IPS-NIHi11 (cell line): Measurements from ENCODE around the gene MSI2.

Experiments
- DNase-seq: peaks from one replicate; pipeline ENCODE4 v3.0.0; 2012; ENCODE audit warnings: mixed read lengths, low spot score

The MSI2 gene

GRCh38 chr17:57395721-57396321 lies 139.5 kb downstream of the MSI2 start:
- DNase-seq = no peak

DNA sequence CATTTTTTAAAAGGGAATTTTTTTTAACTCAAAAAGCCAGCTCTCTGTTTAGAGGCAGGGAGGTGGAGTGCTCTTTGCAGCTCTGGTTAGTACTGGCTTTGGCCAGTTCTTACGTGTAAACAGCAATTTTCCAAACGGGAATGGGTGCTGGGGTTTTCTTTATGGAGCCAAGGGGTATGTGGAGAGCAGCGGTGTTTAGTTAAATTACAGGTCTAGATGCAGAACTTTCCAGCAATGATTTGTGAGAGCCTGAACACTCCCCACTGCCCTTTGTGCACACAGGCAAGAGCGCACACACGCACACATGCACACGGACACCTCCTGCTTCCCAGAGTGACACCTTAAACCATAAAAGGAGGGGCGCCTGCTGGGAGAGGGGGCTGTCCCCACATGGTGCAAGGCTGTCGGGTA lies 140.2 kb downstream of the MSI2 start:
- DNase-seq = no peak

- no peak for DNase-seq
Measured at GRCh38 chr17:57397402-57397801, 141.1 kb downstream of the MSI2 start.

DNA sequence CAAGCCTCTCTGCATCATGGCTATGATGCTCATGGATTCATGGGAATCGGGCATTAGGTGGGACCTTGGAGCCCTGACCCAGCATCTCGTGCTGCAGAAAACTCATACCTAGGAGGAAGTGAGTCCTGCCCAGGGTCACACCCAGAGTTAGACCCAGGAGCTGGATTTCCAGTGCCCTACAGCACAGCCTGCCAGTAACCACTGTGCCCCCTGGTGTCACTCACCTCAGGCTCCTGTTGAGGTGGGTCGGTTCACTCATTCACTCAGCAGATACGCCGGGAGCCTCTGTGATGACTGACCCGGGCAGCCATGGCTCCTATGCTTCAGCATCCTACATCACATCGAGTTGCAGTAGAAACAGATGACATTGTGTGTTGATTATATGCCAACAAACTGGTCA lies 143.4 kb downstream of the MSI2 start:
- no peak for DNase-seq

DNA sequence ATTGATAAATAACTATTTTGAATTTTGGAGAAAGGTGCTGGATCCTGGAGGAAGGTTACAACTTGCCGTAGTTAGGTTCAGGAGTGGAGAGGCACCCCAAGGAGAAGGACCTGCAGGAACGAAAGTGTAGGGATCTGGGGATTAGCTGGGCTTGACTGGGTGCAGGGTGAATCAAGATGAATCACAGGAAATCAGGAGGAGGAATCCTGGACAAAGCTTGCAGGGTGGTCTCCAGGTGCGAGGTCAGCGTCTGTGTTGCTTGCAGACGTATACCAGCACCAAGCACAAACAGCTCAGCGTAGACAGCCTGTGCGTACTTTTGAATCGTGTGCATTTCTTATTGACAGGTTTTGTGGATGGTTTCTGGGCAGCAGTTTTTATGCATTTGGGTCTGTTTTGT lies 144.3 kb downstream of the MSI2 start:
- no peak for DNase-seq

DNA sequence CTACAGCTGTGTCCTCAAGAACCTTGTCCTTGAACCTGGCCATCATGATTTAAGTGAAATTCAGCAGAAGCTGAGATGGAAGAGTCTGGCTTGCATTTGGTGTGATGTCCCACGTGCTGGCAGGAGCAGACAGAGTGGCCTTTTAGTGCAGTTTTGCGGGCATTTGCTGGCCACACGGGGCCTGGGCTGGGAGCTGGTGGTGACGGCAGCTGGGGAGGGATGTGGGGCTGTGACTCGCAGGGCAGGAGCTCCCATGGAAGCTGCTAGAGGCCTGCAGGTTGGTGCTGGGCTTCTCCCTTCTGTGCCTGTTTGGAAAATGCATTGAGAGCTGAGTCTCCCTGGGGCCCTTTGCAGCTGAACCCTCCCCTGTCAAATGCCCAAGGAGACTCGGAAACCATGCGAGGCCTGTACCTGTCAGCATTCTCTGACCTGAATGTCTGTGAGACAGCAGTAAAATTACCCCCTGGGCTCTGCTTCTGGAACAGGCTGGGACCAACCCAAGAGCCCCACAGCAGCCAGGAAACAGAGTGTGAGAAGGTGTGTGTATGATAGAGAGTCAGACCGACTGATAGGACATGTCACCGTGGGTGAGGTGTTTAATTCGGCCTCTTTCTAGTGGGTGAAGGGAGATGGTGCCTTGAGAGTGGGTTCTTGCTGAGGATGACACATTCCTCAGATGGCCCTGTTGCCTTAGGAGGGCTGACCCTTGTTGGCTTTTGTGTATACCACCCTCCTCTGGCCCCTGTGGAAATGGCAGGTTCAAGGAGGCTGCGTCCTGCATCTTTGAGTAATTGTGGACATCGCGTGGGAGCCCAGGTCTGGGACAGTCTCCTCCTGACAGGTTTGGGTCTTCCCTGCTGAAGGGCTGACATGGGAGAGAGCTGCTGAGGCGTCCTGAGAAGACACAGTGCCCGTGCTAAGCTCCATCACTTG lies 145.5 kb downstream of the MSI2 start:
- peak; percentile 48 for DNase-seq

- DNase-seq = no peak
Measured at GRCh38 chr17:57402681-57403180, 146.4 kb downstream of the MSI2 start.

GRCh38 chr17:57403236-57403635 lies 146.9 kb downstream of the MSI2 start:
- DNase-seq = no peak

DNA sequence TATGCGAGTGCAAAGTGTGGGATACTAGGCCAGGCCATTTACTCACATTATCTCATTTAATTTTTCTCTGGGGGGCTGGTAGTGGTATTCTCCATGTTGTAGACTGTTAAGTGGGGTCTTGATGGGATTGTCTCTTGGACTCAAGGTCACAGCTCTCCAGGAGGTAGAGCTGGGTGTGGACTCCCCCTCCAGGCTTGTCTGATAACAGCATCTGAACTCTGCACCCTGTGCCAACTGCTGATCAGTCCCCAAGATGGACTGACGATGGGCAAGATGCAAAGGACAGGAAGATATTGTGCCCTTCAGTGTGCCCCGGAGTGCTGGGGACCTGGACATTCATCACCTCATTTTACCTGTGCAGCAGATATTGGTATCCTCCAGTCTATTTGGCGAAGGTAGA lies 147.8 kb downstream of the MSI2 start:
- DNase-seq = no peak

DNA sequence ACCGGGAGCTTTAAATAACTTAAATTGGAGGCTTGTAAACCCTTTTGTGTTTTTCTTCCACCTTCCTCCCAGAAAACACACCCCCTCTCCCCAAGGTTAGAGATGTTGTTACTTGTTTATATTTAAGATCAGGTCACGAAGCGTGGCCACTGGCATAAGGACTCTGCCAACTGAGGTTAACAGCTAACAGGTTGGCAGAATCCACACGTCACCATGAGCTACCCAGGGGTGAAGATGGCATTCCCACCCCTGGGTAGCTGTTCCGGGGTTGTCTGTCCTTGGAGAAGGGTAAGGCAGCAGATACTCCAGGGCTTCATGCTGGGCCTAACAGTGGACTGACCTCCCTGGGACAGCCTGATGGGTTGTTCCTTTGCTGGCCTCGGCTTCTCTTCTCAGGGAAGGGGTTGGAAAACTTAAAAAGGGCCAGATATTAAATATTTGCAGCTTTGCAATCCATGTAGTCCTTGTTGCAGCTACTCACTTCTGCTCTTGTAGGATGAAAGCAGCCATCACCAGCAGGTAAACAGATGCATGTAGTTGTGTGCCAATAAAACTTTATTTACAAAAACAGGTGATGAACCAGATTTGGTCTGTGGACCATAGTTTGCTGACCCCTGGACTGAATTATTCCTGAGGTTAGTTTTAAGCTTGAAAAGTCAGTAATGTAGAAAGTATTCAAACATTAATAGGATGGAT lies 148.6 kb downstream of the MSI2 start:
- DNase-seq = no peak

DNA sequence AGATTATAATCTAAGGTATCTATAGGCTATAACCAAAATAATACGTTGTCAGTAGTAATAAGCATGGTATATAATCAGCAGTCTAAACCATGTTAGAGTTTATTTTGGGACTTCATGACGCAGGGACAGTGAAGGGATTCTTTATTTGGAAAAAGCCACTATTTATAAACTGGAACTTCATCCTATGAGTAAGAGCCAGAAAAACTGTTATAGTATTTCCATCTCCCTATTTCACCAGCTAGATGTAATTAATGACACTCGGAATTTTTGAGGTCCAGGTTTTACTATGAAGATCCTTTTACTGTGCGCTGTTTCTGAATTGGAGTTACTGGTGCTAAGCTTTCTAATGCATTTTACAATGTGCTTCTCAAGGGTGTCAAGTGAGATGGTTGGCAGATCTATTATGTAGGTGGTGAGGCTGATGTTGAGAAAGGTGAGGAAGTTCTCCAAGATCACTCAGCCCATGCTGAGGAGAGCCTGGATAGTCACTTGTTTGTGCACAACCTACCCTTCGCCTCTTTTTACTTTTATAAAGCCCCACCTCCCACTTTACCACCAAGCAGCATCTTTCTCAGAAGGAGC lies 149.3 kb downstream of the MSI2 start:
- DNase-seq = no peak

- peak; percentile 38 for DNase-seq
Measured at GRCh38 chr17:57406131-57406980, 150.0 kb downstream of the MSI2 start.

GRCh38 chr17:57406981-57407286 lies 150.6 kb downstream of the MSI2 start:
- no peak for DNase-seq

DNA sequence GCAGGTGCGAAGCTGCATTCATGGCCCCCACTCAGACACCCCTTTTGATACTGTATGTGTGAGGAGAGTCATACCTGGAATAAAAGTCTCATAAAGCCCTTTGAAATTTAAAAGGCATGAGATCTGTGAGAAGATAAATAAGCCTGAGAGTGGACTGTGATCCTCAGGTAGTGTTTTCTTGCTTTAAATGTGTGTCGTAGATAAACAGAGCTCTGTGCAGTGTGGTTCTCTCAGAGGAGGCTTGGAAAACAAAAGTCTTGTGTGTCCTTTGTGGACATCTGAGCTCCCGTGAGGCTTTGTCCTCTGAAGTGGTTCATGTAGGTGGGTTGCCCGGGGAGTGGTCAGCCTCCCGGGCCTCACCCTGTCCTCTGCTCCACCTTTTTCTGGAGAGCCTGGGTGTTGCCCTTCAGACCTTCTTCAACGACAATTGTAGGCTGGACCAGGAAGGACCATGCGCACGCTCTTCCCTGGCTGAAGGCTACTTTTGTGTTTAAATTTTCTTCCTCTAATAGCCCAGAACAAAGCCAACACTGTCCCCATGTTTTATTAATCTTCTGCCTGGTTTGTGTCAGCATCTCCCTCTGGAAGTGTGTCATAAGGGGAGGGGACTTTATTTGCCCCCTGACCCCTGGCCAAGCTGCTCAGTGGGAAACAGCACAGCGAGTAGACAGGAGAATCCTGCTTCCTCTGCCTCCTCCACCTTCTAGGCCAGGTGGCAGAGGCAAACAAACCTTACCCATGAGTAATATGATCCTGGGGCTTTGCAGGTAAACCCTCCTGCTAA lies 151.2 kb downstream of the MSI2 start:
- peak; percentile 36 for DNase-seq

GRCh38 chr17:57408071-57408811 lies 151.9 kb downstream of the MSI2 start:
- peak; percentile 66 for DNase-seq

GRCh38 chr17:57410169-57410568 lies 153.8 kb downstream of the MSI2 start:
- no peak for DNase-seq

- DNase-seq = no peak
Measured at GRCh38 chr17:57412520-57413096, 156.3 kb downstream of the MSI2 start.

DNA sequence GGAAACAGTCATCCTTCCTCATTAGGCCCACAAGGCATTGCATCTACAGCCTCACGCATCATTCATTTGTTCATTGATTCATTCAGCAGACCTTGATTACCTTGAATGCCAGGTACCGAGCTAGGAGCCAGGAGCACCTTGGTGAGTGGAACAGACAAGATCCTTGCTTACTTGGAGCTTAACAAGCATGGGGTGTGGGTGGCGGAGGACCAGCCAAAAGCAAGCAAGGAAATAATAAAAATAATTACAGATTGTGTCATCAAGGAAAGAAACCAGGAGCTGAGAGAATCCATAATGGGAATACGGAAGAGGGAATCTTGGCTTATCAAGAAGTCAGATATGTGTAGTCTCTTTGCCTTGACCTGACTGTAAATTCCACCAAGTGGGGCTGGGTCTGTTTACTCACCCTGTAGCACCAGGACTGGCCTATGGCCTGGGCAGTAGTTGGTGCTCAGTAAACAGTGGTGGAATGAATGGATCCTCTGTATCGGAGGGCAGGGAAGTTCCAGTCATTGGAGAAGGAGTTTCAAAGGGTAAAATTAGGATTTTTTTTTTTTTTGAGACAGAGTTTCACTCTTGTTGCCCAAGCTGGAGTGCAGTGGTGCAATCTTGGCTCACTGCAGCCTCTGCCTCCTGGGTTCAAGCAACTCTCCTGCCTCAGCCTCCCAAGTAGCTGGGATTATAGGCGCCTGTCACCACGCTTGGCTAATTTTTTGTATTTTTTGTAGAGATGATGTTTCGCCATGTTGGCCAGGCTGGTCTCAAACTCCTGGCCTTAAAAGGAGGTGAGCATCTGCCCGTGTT lies 157.7 kb downstream of the MSI2 start:
- DNase-seq = no peak

DNA sequence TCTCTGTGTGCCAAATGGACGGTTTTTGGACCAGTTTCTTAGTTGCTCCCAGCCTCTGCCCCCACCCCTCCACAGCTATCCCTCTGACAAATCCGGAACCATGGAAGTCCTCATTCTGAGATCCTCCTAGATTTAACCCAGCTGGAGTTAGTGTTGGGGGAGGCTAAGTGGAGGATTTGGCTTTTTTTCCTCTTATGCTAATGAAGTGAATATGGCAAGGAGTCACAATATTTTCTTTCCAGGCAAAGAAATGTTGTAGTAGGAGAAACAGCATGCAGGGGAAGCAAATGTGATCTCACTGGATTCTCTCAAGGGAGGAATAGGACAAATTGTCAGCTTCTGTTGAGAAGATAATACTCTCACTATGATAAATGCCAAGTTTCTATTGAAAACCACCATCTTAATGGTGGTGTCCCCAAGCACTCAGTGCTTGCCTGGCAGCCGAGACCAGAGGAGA lies 159.5 kb downstream of the MSI2 start:
- no peak for DNase-seq
